Mucosa of rectum (tissue), 2 donors: ENCODE results near the gene C16orf86.
A peak's percentile ranks its signal among the peaks of the same experiment; 100 is the strongest.
"Not testable (repeated sequence)": the region's sequence is repeated elsewhere in the genome, so short reads cannot be mapped to it uniquely, and the experiment has no call there.

Source experiments
- H3K27ac ChIP-seq, 2 donors: one replicate each; pipeline ENCODE4 v1.7.0; 2013; ENCODE audit warnings: inconsistent platforms in 2 of 2, low read depth in 2 of 2, low read length in 2 of 2
- H3K27me3 ChIP-seq, 2 donors: one replicate each; pipeline ENCODE4 v1.7.0; 2013; ENCODE audit warnings: low read length in 2 of 2; ENCODE audit not compliant: control insufficient read depth in 2 of 2, insufficient read depth in 2 of 2
- H3K36me3 ChIP-seq, 2 donors: one replicate each; pipeline ENCODE4 v1.7.0; 2013; ENCODE audit warnings: low read length in 2 of 2; ENCODE audit not compliant: control insufficient read depth in 2 of 2, insufficient read depth in 2 of 2
- H3K4me1 ChIP-seq, 2 donors: one replicate each; pipeline ENCODE4 v1.7.0; 2013; ENCODE audit warnings: low read length in 2 of 2, mild to moderate bottlenecking in 1 of 2; ENCODE audit not compliant: control insufficient read depth in 2 of 2, insufficient read depth in 2 of 2
- H3K4me3 ChIP-seq, 2 donors: one replicate each; pipeline ENCODE4 v1.7.0; 2013; ENCODE audit warnings: low read length in 2 of 2
- H3K9ac ChIP-seq, 2 donors: one replicate each; pipeline ENCODE4 v1.7.0; 2013; ENCODE audit warnings: low read length in 2 of 2, low read depth in 1 of 2, mild to moderate bottlenecking in 1 of 2
- H3K9me3 ChIP-seq, 2 donors: one replicate each; pipeline ENCODE4 v1.7.0; 2013; ENCODE audit warnings: low read length in 2 of 2; ENCODE audit not compliant: control insufficient read depth in 2 of 2
- donor health status: healthy.
- donor health status: Normal muscosa, but diverticular disease.

C16orf86 gene

DNA sequence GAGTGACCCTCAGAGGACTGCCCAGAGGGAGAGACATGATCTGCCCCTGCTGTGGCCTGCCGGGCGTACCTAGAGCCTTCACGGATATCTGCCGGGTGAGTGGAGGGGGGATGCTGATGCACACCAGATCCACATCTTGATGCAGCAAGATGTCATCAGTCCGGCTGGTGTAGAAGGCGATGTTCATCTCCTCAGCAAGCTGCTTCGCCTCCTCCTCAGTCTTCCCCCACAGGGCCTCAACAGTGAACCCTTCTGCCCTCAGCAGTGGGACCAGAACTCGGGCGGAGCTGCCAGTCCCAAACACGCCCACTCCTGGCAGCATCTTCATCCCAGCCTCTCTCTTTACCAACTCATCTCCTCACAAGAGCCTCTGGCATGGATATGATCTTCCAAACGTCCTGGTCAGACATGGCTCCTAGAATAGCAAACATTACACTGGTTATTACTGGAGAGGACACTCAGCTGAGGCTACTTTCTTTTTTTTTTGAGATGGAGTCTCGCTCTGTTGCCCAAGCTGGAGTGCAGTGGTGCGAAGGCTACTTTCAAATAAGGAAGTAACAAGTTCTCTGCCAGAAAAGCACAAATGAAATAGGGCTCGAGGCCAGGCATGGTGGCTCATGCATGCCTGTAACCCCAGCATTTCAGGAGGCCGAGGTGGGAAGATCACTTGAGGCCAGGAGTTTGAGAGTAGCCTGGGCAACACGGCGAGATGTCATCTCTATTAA lies 18.9 kb downstream of the C16orf86 start:
- no peak overlapping the region for H3K4me3 ChIP-seq
- no peaks in the 10 kb centered on the region for H3K9me3 ChIP-seq
- peak overlapping the region in 1 of 2 donors; percentile 32 for H3K27ac ChIP-seq
- H3K36me3 ChIP-seq = peaks cover 12 to 16% of the 10 kb centered on the region in 2 donors
- H3K9ac ChIP-seq = no peak overlapping the region
- H3K27me3 ChIP-seq = no peaks in the 10 kb centered on the region
- peaks cover 4 to 11% of the 10 kb centered on the region in 2 donors for H3K4me1 ChIP-seq

DNA sequence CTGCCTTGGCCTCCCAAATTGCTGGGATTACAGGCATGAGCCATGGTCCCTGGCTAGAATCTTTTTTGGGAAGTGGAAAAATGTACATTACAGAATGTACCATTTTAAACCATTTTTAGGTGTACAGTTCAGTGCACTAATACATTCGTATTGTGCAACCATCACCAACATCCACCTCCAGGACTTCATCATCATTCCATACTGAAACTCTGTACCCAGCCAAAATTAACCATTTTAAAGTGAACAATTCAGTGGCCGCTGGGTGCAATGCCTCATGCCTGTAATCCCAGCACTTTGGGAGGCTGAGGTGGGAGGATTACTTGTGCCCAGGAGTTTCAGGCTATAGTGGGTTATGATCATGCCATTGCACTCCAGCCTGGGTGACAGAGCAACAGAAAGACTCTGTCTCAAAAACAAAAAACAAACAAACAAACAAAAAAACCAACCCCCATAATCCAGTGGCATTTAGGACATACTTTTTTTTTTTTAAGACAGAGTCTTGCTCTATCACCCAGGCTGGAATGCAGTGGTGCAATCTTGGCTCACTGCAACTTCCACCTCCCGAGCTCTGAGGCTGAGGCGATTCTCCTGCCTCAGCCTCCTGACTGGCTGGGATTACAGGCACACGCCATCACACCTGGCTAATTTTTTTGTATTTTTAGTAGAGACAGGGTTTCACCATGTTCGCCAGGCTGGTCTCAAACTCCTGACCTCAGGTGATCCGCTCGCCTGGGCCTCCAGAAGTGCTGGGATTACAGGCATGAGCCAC lies 27.1 kb downstream of the C16orf86 start:
- H3K27ac ChIP-seq, H3K36me3 ChIP-seq, H3K9ac ChIP-seq, H3K4me3 ChIP-seq, H3K27me3 ChIP-seq, H3K9me3 ChIP-seq: not testable (repeated sequence)
- H3K4me1 ChIP-seq = peaks cover 4 to 13% of the 10 kb centered on the region in 2 donors

DNA sequence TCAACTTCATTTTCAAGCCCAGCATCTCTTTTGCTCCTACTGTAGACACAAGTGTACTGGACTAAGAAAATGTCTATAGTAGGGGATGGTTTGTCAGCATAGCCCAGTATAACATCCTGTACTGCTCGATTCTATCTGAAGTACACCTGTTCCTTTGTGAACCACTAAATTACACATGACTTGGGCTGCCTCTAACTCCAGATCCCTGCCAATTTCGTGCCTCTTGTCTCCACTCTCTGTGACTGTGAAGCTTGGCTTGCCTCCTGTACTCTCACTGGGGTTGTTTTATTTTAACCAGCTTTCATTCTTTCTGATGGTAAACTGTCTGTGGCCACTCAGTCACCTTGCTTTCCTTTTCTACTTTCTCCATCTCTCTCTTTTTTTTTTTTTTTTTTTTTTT lies 28.0 kb downstream of the C16orf86 start:
- Histone ChIP-seq H3K27me3 (no peaks in the 10 kb centered on the region), H3K27ac (no peak overlapping the region), H3K9ac (no peak overlapping the region), H3K4me3 (no peak overlapping the region), H3K4me1 (peaks cover 4 to 14% of the 10 kb centered on the region in 2 donors), H3K9me3 (no peaks in the 10 kb centered on the region), H3K36me3 (no peaks in the 10 kb centered on the region)

DNA sequence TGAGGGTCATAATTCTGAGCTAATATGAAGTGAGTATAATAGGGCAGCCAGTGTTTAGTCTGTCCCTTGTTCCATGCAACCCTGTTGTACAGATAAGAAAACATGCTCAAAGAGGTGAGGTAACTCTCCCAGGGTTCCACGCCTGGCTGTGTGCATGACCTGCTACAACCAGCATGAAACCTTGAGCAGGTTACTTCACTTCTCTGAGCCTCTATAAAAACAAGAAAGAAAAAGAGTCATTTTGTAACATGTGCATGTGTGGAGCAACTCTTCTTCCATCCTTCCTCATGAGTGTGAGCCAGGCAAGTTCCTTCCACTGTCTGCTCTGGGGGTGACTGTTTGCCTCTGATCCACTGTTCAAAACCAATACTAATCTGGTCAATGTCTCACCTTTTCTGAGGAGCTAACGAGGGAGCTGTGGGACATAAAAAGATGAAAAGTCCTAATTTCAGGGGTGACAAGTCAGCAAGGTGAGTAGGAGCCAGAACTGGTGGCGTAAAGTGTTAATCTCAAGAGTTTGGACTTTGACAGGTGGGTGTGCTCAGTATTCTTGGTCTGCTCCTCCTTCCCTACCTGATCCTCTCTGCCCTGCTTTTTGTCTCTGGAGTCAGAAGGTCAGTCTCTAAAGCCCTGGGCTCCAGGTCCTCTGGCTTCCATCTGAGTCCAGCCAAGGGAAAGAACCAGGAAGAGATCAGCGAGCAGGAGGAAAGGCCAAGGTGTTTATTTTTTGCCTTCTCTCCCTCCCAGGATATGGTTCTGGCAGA lies 31.0 kb downstream of the C16orf86 start:
- peaks cover 4 to 14% of the 10 kb centered on the region in 2 donors for H3K4me1 ChIP-seq
- H3K4me3 ChIP-seq = peak overlapping the region in 1 of 2 donors; percentile 22
- peak overlapping the region; percentile 18 to 79 for H3K27ac ChIP-seq
- no peak overlapping the region for H3K9ac ChIP-seq
- no peaks in the 10 kb centered on the region for H3K27me3 ChIP-seq
- H3K9me3 ChIP-seq = no peaks in the 10 kb centered on the region
- no peaks in the 10 kb centered on the region for H3K36me3 ChIP-seq

DNA sequence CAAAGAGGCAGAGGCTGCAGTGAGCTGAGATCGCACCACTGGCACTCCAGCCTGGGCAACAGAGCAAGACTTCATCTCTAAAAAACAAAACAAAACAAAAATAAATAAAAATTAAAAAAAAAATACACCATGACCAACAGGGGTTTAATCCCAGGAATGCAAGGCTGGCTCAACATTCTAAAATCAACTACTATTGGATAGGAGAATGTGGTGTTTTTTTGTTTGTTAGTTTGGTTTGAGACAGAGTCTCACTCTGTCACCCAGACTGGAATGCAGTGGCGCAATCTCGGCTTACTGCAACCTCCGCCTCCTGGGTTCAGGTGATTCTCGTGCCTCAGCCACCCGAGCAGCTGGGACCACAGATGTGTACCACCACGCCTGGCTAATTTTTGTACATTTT lies 32.7 kb downstream of the C16orf86 start:
- peaks cover 4 to 14% of the 10 kb centered on the region in 2 donors for H3K4me1 ChIP-seq
- no peaks in the 10 kb centered on the region for H3K9me3 ChIP-seq
- H3K27ac ChIP-seq = no peak overlapping the region
- no peaks in the 10 kb centered on the region for H3K27me3 ChIP-seq
- H3K36me3 ChIP-seq = no peaks in the 10 kb centered on the region
- no peak overlapping the region for H3K9ac ChIP-seq
- no peak overlapping the region for H3K4me3 ChIP-seq

DNA sequence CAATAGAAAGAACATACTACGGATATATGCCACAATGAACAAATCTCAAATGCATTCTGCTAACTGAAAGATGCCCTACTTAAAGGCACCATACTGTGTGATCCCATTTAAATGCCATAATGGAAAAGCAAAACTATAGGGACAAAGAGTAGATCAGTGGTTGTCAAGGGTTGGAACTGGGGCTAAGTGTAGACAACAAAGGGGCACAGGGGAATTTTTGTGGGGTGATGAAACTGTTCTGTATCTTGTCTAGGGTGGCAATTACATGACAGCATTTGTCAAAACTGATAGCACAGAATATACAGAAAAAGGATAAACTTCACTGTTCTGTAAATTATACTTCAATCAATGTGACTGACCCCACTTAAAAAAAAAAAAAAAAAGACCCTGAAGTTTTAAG lies 34.8 kb downstream of the C16orf86 start:
- Histone ChIP-seq H3K9me3 (no peaks in the 10 kb centered on the region), H3K4me1 (peaks cover 4 to 14% of the 10 kb centered on the region in 2 donors), H3K9ac (no peak overlapping the region), H3K4me3 (no peak overlapping the region), H3K27me3 (no peaks in the 10 kb centered on the region), H3K36me3 (peaks cover 0 to 2% of the 10 kb centered on the region in 2 donors), H3K27ac (no peak overlapping the region)

DNA sequence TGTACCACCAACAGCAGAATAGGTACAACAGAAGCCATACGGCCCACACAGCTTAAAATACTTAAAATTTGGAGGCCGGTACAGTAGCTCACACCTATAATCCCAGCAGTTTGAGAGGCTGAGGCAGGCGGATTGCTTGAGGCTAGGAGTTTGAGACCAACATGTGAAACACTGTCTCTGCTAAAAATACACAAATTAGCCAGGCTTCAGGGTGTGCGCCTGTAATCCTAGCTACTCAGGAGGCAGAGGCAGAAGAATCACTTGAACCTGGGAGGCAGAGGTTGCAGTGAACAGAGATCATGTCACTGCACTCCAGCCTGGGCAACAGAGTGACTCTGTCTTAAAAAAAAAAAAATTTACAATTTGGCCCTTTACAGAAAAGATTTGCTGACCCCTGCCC lies 35.5 kb downstream of the C16orf86 start:
- H3K9ac ChIP-seq = no peak overlapping the region
- no peak overlapping the region for H3K27ac ChIP-seq
- H3K27me3 ChIP-seq = no peaks in the 10 kb centered on the region
- H3K9me3 ChIP-seq = no peaks in the 10 kb centered on the region
- H3K36me3 ChIP-seq = peaks cover 0 to 2% of the 10 kb centered on the region in 2 donors
- H3K4me3 ChIP-seq = no peak overlapping the region
- H3K4me1 ChIP-seq = peaks cover 4 to 14% of the 10 kb centered on the region in 2 donors

DNA sequence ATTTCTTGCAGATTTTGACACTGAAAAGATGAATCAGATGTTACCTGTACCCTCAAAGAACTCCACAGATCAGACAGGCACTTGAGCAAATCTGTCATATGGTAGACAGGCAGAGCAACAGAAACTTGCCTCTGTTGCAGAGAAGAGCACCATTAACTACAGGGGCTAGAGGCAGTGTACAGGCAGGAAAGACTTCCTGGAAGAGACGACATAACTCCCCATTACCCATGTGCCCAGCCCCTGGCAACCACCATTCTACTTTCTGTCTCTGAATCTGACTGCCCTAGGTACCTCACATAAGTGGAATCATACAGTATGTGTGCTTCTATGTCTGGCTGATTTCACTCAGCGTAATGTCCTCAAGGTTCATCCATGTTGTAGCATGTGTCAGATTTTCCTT lies 37.0 kb downstream of the C16orf86 start:
- Histone ChIP-seq H3K27ac (no peak overlapping the region), H3K4me3 (no peak overlapping the region), H3K4me1 (peaks cover 0 to 1% of the 10 kb centered on the region in 2 donors), H3K27me3 (no peaks in the 10 kb centered on the region), H3K9me3 (no peaks in the 10 kb centered on the region), H3K9ac (no peak overlapping the region), H3K36me3 (peaks cover 0 to 2% of the 10 kb centered on the region in 2 donors)

DNA sequence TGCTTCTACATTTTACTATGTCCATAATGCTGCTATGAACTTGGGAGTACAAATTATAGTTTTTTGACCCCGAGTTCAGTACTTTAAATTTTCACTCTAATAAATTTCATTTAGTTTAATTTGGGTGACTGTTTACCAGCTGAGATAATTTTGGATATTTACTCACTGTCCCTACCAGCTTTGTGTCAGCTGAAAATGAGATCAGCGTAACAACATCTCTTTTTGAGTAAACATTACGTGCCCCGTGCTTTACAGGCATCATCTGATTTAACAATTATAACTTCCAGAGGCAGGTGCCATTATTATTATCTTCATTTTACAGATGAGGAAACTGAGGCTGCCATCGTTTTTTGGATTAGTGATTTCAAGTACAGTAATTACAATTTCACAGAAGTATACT lies 37.5 kb downstream of the C16orf86 start:
- Histone ChIP-seq H3K27ac (no peak overlapping the region), H3K9ac (no peak overlapping the region), H3K4me3 (no peak overlapping the region), H3K4me1 (no peaks in the 10 kb centered on the region), H3K9me3 (no peaks in the 10 kb centered on the region), H3K27me3 (no peaks in the 10 kb centered on the region), H3K36me3 (peaks cover 0 to 2% of the 10 kb centered on the region in 2 donors)

DNA sequence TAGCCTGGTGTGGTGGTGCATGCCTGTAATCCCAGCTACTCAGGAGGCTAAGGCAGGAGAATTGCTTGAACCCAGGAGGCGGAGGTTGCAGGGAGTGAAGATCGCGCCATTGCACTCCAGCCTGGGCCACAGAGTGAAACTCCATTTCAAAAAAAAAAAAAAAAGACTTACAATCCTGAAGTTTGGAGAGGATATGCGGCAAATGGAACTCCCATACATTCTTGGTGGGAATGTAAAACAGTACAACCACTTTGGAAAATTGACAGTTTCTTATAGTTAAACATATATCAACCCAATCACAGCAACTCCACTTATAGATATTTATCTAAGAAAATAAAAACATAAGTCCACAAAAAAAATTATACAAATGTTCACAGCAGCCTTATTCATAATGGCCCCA lies 40.6 kb downstream of the C16orf86 start:
- H3K27me3 ChIP-seq = no peaks in the 10 kb centered on the region

More for the DNA sequence above, 40.6 kb downstream of the C16orf86 start:
- Histone ChIP-seq H3K9ac (no peak overlapping the region), H3K9me3 (no peaks in the 10 kb centered on the region), H3K4me3 (no peak overlapping the region), H3K27ac (no peak overlapping the region), H3K4me1 (no peaks in the 10 kb centered on the region), H3K36me3 (peaks cover 0 to 2% of the 10 kb centered on the region in 2 donors)
